GM18511 (cell line): ENCODE results near the gene PRELP.
"Not testable (repeated sequence)": the region's sequence is repeated elsewhere in the genome, so short reads cannot be mapped to it uniquely, and the experiment has no call there.

Experiments used
- ATAC-seq: cut with Tn5 transposase; IDR thresholded peaks from one replicate; pipeline ENCODE4 v1.9.1; 2021; ENCODE audit warnings: mild to moderate bottlenecking, moderate library complexity; ENCODE audit not compliant: unreplicated experiment

The PRELP gene

GRCh38 chr1:203453016-203453415, 22.6 kb upstream of the PRELP start:
- no peak for ATAC-seq

DNA sequence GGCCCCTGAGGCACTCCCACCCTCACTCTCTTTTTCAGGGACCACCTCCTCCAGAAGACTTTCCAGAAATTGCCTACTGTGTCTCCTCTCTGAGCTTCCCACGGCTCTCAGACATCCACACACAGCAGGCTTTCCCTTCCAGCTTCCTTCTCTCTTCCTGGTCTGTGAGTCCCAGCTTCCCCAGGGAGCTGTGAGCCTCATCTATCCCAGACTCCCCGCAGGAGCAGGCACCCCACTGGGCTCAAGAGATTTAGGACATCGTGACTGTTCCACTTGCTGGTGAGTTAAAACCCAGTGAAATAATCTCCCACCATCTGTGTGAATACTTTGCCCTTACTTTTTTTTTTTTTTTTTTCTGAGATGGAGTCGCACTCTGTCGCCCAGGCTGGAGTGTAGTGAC, 22.0 kb upstream of the PRELP start:
- no peak for ATAC-seq

DNA sequence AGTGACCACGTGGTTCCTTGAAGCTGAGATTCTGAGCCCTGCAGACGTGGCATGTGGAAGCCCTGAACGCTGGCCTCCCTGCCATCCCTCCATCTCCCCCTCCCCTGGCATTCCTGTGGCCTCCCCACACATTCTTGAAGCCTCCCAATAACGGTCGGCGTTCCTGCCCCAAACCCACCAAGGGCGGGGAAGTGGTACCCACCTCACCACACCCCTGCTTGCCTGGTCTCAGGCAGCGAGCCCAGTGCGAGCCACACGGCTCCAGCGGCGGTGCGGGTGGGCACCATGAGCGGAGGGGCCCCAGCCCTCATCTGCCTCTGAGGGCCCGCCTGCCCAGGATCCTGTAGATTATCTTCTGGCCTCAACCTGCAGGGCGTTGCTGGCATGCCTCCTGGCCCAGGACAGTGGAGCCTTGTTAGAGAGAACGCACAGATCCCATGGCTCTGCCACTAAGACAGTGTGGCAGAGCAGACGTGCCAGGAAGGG, 20.6 kb upstream of the PRELP start:
- ATAC-seq = no peak

DNA sequence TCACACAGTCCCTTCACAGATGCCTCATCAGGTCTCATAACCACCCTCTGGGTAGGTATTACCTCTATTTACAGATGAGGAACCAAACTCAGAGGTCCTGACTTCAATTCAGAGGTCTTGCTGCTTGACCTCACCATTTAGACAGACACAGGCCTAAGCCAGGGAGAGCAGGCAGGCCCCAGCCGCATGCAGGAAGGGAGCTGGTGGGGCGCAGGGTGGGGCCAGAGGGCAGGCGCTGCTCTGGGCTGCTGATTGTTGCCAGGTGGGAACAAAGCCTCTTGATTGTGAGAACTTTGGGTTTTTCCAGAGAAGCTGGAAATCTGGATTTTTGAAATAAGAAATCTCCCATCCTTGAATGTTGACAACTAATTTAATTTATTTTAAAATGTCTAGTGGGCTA, 19.9 kb upstream of the PRELP start:
- no peak for ATAC-seq

DNA sequence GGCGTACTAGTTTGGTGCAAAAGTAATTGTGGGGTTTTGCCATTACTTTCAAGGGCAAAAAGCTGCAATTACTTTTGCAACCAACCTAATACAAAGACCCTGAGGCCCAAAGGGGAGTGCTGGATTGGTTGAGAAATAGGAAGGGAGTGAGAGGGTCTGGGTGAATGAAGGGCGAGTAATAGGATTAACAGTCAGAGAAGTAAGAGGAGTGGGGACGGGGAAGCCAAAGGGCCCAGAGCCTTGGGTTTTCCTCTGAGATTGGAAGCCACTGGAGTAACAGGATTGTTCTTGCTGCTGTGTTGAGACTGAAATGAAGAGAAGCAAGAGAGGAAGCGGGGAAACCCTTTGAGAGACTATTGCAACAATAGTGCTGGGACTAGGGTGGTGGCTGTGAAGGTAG, 19.0 kb upstream of the PRELP start:
- no peak for ATAC-seq

DNA sequence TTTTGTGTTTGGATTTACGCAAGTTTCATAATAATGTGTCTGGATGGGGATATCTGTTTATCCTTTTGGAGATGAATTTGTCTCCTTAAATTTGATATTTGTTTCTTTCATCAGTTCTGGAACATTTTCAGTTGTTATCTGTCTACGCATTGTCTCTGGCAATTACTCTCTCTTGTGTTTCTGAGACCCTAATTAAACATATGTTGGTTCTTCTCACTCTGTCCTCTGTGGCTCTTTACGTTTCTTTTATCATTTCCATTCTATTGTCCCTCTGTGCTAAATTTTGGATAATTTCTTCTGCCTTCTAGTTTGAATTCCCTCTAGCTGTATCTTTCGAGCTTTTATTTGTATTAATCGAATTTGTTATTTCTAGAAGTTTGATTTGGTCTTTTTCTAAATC, 17.5 kb upstream of the PRELP start:
- no peak for ATAC-seq

DNA sequence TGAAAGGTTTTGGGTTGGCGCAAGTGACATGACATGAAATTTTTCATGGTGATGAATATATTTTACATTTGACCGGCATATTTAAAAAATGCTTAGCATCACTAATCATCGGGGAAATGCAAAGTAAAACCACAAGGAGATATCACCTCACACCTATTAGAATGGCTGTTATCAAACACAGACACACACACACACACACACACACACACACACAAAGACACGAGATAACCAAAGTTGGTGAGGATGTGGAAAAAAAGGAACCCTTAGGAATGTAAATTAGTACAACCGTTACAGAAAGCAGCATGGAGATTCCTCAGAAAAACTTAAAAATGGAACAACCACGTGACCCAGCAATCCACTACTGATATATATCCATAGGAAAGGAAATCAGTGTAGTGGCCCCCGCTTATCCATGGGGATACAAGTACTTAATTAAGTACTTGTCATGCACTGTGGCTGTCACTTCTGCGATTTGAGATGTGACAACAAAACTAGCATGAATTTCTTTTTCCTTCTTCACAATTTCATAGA, 15.9 kb upstream of the PRELP start:
- no peak for ATAC-seq

DNA sequence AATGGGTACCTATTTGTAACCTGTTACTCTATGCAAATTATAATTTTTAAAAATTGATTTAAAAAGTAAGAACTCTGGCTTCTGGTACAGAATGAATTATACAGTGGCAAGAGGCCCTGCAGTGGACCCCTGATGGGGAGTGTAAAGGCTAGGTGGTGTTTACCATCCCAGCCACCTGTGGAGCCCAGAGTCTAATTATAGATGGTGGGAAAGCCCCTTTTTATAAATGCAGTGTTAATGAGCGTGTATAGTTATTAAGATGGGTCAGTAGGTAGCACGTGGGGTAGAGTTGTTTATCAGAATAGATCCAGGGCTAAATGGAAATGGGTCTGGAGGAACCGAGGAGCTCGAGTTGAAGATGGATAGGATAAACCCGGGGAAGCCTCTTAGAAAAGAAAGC, 13.9 kb upstream of the PRELP start:
- ATAC-seq = no peak

DNA sequence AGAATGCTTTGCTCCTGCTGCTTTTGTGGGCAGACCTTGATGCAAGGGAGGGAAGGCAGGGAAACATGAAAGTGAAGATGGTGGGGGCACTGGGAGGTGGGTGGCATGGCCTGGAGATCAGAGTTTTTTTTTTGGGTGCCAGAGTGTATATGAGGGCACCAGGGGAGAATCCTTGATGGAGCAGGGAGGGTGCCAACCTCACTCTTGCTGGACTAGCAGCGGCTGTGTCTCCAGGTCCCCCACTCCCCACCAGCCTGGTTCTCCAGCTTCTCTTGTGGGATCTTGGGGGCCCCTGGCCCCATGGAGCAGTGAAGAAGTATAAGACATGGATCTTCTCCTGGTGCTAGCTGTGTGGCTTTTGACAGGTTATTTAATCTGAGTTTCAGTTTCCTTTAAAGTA, 13.5 kb upstream of the PRELP start:
- ATAC-seq = no peak

DNA sequence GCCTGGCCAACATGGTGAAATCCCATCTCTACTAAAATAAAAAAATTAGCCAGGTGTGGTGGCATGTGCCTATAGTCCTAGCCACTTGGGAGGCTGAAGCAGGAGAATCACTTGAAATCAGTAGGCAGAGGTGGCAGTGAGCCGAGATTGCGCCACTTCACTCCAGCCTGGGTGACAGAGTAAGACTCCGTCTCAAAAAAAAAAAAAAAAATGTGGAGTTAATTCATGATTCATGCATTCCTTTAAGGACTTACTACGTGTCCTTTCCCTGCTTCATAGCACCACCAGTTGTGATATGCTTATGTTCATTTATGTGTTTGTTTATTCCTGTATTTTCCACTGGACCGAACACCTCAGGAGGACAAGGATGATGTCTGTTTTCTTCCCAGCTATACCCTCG, 12.7 kb upstream of the PRELP start:
- ATAC-seq = no peak

GRCh38 chr1:203463469-203464062, 12.0 kb upstream of the PRELP start:
- no peak for ATAC-seq

- ATAC-seq = no peak
These were observed 11.4 kb upstream of the PRELP start for GRCh38 chr1:203464226-203464625.

GRCh38 chr1:203464743-203465142, 10.9 kb upstream of the PRELP start:
- no peak for ATAC-seq

DNA sequence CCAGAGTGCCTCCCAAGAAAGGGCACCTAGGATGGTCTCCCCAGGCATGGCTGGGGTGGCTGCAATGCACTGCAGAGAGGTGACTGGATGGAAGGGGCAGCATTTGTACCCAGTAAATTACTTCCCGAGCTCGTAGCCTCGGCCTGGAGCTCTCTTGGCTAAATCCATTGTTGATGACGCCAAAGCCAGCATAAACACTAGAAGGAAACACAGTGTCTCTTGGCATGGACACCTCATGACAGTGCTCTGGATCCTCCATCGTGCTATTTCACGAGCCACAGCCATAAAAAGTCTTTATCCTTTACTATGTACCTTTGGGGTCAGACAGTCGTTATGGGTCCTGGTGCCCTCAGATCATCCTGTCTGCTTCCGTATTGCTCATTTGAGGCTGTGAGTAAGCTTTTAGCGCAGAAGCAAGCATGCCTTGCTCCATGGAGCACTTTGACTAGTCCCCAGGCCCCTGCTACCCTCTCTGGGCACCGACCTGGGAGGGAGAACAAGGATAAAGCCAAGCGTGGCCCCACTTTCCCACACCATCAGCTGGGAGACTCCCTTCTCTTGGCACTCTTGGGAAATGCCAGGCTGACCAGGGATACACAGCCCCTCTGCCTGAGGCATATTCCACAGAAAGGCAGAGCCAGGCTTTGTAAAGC, 10.3 kb upstream of the PRELP start:
- ATAC-seq = no peak

DNA sequence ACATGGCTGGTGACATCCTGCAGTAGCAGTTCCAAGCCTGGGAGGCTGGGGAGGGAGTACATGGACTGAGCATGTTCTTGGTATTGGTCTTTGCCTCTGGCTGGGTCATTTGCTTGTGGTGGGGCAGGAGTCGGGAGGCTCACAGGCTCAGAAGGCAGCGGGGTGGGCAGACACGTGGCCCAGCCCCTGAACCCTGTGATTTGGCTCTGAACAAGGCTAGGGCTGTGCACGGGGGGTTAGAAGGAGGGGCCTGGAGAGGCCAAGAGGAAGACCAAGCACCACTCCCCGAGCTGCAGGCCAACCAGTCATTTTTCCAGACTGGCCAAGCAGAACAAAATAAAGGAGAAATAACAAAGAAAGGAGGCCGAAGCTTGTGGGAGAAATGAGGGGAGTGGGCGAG, 9.7 kb upstream of the PRELP start:
- no peak for ATAC-seq

DNA sequence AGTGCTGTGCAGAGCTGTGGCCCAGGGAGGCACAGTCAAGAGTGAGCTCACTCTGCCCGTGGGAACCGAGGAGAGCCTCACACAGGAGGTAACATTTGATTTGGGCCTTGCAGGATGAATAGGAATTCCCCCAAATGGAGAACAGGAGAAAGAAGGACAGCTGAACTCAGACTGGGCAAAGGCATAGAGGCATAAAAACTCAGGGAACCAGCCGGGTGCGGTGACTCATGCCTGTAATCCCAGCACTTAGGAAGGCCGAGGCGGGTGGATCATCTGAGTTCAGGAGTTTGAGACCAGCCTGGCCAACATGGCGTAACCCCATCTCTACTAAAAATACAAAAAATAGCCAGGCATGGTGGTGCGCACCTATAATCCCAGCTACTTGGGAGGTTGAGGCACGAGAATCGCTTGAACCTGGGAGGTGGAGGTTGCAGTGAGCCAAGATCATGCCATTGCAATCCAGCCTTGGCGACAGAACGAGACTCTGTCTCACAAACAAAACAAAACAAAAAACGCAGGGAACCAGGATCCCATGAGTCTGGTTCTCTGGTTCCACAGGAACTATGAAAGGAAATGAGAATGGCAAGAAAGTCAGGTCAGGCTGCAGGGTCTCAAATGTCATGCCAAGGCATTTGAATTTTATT, 8.6 kb upstream of the PRELP start:
- ATAC-seq = not testable (repeated sequence)

GRCh38 chr1:203467550-203467921, 8.1 kb upstream of the PRELP start:
- no peak for ATAC-seq

DNA sequence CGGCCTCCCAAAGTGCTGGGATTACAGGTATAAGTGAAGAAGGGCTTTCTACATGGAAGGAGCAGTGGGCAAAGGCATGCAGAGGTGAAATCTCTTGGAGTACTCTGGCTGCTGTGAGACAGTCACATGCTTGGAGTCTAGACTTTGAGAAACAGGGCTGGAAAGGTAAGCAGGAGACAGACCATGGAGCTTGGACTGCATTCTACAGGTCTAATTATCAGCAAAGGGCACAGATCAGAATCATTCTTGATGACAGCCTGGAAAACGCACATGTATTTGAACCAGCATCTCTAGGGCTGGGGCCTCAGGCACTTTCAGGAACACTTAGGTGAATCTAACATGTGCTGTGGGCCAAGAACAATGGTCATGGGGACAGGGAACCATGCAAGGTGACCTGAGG, 7.3 kb upstream of the PRELP start:
- ATAC-seq = no peak

DNA sequence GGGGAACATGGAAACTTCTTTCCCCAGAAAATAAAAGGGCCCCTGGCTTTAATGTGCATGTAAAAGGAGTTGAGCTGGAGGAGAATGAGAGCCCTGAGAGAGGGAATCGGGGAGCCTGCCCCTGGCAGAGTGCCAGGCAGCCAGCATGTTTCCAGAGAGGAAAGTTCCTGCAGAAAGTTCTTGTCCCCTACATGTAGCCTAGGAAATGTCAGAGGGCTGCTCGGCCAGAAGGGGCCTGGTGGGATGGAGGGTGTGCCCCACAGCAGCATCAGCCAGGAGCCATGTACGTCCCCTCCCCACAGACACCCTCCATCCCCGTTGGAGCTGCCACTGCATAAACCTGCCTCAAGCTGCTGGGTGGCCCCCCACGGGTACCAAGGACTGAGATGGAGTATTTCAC, 5.4 kb upstream of the PRELP start:
- ATAC-seq = no peak

GRCh38 chr1:203471841-203472240, 3.8 kb upstream of the PRELP start:
- ATAC-seq = no peak

DNA sequence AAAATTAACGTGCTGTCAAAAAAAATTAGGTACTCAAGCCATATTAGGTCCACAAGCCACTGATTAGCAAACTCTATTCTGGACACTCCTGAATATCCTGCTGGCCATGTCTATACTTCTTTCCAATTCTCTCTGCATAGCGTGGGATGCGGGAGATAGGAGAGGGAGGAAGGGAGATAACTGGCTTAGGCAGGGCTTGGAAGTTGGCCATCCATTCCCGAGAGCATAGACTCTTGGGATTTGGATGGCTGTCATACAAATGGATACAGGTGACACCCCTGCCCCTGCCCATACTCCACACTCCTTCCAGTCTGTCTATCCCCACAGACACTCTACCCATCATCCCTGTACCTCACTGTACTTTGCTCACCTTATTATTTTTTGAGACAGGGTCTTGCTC, 2.3 kb upstream of the PRELP start:
- ATAC-seq = no peak

DNA sequence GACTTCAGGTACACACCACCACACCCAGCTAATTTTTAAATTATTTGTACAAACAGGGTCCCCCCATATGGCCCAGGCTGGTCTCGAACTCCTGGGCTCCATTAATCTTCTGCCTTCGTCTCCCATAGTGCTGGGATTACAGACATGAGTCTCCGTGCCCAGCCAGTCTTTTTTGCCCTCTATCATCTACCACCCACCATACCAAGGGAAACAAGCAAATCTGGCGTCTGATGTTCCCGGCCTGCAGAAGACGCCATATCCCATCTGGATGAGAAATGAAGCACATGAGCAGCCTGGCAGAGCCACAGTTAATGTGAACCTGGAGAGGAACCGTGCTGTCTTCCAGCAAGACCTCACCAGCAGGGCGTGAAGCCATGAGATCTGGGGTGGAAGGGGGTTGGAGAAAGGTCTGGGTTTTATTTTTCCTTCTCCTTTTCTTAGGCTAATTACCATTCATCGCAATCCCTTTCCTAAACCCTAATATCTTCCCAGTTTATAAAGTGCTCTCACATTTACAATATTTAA, 1.8 kb upstream of the PRELP start:
- ATAC-seq = no peak
